Uterus (tissue), 4 donors: ENCODE results near the gene LRRC28. TPM values are rescaled to one million over a fixed set of nuclear protein-coding genes. Genes with fewer than 3 reads are reported as not detected.

Experiments
- DNase-seq, 2 donors: peaks; one replicate each; pipeline ENCODE4 v3.0.0-alpha.2; 2019 to 2020
- H3K27ac ChIP-seq, 2 donors: fragments of 200-600 bp; sonication (generic); 1 replicate in 1 of 2; 2 replicates in 1 of 2; pipeline ENCODE4 v1.5.1; 2016 to 2018
- H3K27me3 ChIP-seq, 2 donors: fragments of 200-600 bp; sonication (generic); one replicate each; pipeline ENCODE4 v1.5.1; 2018 to 2019; ENCODE audit warnings: control low read depth in 1 of 2
- H3K36me3 ChIP-seq, 2 donors: fragments of 200-600 bp; sonication (generic); one replicate each; pipeline ENCODE4 v1.5.1; 2019; ENCODE audit warnings: control low read depth in 1 of 2
- H3K4me1 ChIP-seq, 2 donors: fragments of 200-600 bp; sonication (generic); one replicate each; pipeline ENCODE4 v1.5.1; 2018 to 2019; ENCODE audit warnings: control low read depth in 1 of 2
- H3K4me3 ChIP-seq, 2 donors: fragments of 200-600 bp; sonication (generic); 1 replicate in 1 of 2; 2 replicates in 1 of 2; pipeline ENCODE4 v1.5.1; 2018 to 2019; ENCODE audit warnings: mild to moderate bottlenecking in 1 of 2
- H3K9me3 ChIP-seq, 2 donors: fragments of 200-600 bp; sonication (generic); one replicate each; pipeline ENCODE4 v1.5.1; 2019; ENCODE audit warnings: control low read depth in 1 of 2
- POLR2A ChIP-seq, 2 donors: fragments of 450-650 bp; IDR thresholded peaks; one replicate each; pipeline ENCODE4 v1.6.1; 2016; ENCODE audit warnings: antibody characterized with exemption in 2 of 2, mild to moderate bottlenecking in 1 of 2, moderate library complexity in 1 of 2
- intact Hi-C: fragments of 100-400 bp; cut with DNase I; formaldehyde crosslinking; loops from one replicate; pipeline ENCODE4 v1.15.1; 2023; ENCODE audit warnings: low total_unique reads
- total RNA-seq, 4 donors: library from RNA; depleted of rRNA in 3 of 4; stranded (reverse); fragments of >200 nt in 3 of 4; gene quantifications; one replicate each; pipeline versions ENCODE4 v1.1.0 to v1.2.4, GENCODE V29; 2014 to 2023
- TF ChIP-seq, protein P1 (sequence below), 4 experiments: fragments of 200-600 bp in 2 of 4; fragments of 450-650 bp in 2 of 4; sonication (generic) in 2 of 4; IDR thresholded peaks; one replicate each; pipeline ENCODE4 v1.5.1; 2016 to 2019; ENCODE audit warnings: antibody characterized with exemption in 4 of 4, mild to moderate bottlenecking in 2 of 4, moderate library complexity in 1 of 4
- donor health status: DM: yes; HTN: yes; CAD: no.

Gene LRRC28
- total RNA-seq, 4 donors from 2014 or later, result 28.8 to 50.3 (median 35.5) TPM

DNA sequence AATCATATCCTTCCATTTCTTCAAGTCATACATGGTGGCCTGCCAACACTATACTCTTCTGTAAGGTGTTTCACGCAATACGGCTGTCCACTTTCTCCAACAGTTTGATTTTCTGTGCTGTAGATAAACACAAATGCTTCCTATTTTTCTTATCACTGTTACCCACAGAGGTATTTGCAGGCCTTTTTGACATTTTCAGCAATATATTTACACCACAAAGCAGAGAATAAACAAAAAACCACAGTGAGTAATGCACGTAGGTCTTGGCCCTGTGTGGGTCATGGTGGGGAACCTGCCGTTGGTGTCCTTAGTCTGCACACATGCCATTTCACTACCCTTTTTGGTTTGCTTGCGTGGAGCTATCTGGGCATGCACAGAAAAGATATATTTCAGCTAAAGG lies 59.5 kb downstream of the LRRC28 start:
- no peaks in the 10 kb centered on the region for H3K36me3 ChIP-seq
- intact Hi-C loops, result no loop called here
- no peak overlapping the region for H3K27ac ChIP-seq
- no peak for DNase-seq
- peaks cover 0 to 6% of the 10 kb centered on the region in 2 donors for H3K9me3 ChIP-seq
- no peaks in the 10 kb centered on the region for H3K27me3 ChIP-seq
- TF ChIP-seq, protein P1, sequence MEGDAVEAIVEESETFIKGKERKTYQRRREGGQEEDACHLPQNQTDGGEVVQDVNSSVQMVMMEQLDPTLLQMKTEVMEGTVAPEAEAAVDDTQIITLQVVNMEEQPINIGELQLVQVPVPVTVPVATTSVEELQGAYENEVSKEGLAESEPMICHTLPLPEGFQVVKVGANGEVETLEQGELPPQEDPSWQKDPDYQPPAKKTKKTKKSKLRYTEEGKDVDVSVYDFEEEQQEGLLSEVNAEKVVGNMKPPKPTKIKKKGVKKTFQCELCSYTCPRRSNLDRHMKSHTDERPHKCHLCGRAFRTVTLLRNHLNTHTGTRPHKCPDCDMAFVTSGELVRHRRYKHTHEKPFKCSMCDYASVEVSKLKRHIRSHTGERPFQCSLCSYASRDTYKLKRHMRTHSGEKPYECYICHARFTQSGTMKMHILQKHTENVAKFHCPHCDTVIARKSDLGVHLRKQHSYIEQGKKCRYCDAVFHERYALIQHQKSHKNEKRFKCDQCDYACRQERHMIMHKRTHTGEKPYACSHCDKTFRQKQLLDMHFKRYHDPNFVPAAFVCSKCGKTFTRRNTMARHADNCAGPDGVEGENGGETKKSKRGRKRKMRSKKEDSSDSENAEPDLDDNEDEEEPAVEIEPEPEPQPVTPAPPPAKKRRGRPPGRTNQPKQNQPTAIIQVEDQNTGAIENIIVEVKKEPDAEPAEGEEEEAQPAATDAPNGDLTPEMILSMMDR (IDR thresholded peaks at IDR 0.05), result no peak
- no peak for TF ChIP-seq POLR2A (IDR thresholded peaks at IDR 0.05)
- H3K4me3 ChIP-seq, result no peak overlapping the region
- peaks cover 0 to 4% of the 10 kb centered on the region in 2 donors for H3K4me1 ChIP-seq

DNA sequence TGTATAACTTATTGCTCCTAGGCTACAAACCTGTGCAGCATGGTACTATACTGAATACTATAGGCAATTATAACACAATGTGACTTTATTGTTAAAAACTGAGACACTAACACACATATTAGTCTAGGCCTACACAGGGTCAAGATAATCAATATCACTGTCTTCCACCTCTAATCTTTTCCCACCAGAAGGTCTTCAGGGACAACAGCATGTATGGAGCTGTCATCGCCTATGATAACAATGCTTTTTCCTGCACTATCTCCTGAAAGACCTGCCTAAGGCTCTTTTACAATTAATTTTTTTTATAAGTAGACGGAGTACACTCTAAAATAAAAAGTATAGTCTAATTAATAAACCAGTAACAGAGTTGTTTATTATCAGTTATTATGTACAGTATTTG lies 60.9 kb downstream of the LRRC28 start:
- no peak overlapping the region for H3K4me3 ChIP-seq
- TF ChIP-seq, protein P1 (IDR thresholded peaks at IDR 0.05), result no peak
- TF ChIP-seq POLR2A (IDR thresholded peaks at IDR 0.05), result no peak
- H3K4me1 ChIP-seq, result no peaks in the 10 kb centered on the region
- H3K36me3 ChIP-seq, result no peaks in the 10 kb centered on the region
- no peak for DNase-seq
- peaks cover 0 to 6% of the 10 kb centered on the region in 2 donors for H3K9me3 ChIP-seq
- no peak overlapping the region for H3K27ac ChIP-seq
- intact Hi-C loops, result no loop called here
- no peaks in the 10 kb centered on the region for H3K27me3 ChIP-seq

DNA sequence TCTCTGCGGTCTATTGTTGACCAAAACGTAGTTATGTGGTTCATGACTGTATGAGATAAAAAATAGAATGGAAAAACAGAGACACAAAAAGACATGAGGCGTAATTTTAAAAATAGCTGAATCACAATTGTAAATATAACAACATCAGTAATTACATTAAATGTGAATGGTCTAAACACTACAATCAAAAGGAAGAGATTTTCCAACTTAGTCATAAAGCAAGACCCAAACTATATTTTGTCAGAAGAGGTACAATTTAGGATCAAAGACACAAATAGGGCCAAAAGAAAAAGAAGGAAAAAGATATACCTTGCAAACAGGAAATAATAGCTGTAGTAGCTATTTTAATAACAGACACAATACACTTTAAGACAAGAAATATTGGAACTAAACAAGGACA lies 61.5 kb downstream of the LRRC28 start:
- H3K9me3 ChIP-seq, result peaks cover 0 to 6% of the 10 kb centered on the region in 2 donors
- DNase-seq, result no peak
- no peaks in the 10 kb centered on the region for H3K4me1 ChIP-seq
- H3K36me3 ChIP-seq, result no peaks in the 10 kb centered on the region
- no peaks in the 10 kb centered on the region for H3K27me3 ChIP-seq
- H3K27ac ChIP-seq, result no peak overlapping the region
- H3K4me3 ChIP-seq, result no peak overlapping the region
- intact Hi-C loops, result no loop called here
- TF ChIP-seq, protein P1 (IDR thresholded peaks at IDR 0.05), result no peak
- no peak for TF ChIP-seq POLR2A (IDR thresholded peaks at IDR 0.05)

DNA sequence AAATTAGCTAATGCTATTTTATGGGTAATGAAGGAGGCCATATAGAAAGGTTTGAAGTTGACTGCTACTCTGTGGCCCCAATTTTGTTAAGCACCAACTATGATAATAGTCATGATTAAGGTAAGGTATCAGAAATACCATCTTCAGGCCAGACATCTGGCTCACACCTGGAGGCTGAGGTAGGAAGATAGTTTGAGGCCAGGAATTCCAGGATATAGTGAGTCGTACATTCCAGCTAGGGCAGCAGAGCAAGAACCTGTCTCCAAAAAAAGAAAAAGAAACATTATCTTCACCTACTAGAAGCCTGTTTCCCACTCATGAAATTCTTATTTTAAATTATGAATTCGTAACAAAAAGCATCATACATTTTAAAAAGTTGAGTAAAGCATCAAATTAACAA lies 64.4 kb downstream of the LRRC28 start:
- Histone ChIP-seq H3K27me3 (no peaks in the 10 kb centered on the region), H3K4me1 (no peaks in the 10 kb centered on the region), H3K9me3 (peaks cover 0 to 6% of the 10 kb centered on the region in 2 donors), H3K4me3 (no peak overlapping the region), H3K27ac (no peak overlapping the region), H3K36me3 (no peaks in the 10 kb centered on the region)
- intact Hi-C loops, result no loop called here
- DNase-seq, result no peak
- no peak for TF ChIP-seq POLR2A (IDR thresholded peaks at IDR 0.05)
- TF ChIP-seq, protein P1 (IDR thresholded peaks at IDR 0.05), result no peak

DNA sequence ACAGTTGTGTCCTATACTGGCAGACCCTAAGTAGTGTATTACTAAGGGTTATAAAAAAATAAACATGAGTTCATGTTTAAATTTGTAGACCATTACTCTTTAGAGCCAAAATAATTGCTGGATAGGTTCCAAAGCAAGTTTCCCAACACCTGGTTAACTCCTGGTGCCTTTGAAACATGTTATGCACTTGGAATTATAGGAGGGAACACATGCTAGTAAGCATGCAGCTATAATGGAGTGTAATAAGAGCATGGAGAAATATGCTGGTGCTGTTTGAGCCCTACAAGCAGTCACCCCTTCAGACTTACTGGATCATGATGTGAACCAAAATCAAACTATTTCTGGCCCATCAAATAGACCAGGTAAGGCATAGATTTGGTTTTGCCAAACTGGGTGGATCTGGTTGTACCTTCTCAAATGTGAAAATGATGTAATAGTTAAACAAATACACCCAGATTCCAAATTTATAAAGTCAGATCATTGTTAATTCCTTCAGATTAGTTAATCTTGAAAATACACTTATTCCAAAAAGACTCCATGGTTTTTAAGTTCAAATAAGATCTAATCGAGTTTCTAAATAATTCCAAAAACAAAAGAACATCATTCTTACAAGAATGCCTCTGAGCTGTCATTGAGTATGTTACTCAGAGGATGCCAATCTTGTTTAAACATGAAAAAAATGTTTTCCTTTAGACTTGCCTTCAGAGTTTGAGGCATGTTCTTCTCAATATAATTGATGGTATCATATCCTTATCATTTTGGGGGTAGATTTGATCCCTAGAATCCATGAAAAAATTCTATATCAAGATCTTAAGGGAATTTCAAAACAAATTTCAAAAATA lies 69.3 kb downstream of the LRRC28 start:
- TF ChIP-seq, protein P1 (IDR thresholded peaks at IDR 0.05), result no peak
- TF ChIP-seq POLR2A (IDR thresholded peaks at IDR 0.05), result no peak
- DNase-seq, result no peak
- intact Hi-C loops, result no loop called here

More for the DNA sequence above, 69.3 kb downstream of the LRRC28 start:
- no peak overlapping the region for H3K27ac ChIP-seq
- H3K27me3 ChIP-seq, result no peaks in the 10 kb centered on the region
- H3K4me3 ChIP-seq, result no peak overlapping the region
- no peaks in the 10 kb centered on the region for H3K4me1 ChIP-seq
- no peaks in the 10 kb centered on the region for H3K36me3 ChIP-seq
- no peaks in the 10 kb centered on the region for H3K9me3 ChIP-seq
